MM.1S (cell line): ENCODE results near the gene JADE1.

ENCODE experiments used
- DNase-seq: peaks from one replicate; pipeline ENCODE4 v3.0.0-alpha.2; 2015
- H2AFZ ChIP-seq: fragments of 300-600 bp; sonication (generic); 2 replicates; pipeline ENCODE4 v1.6.0; 2016; ENCODE audit warnings: antibody characterized with exemption, low read length
- H3F3A ChIP-seq: fragments of 300-600 bp; sonication (generic); 2 replicates; pipeline ENCODE4 v1.6.1; 2016; ENCODE audit warnings: mild to moderate bottlenecking, antibody characterized with exemption, low read length, moderate library complexity, mixed read lengths; ENCODE audit not compliant: insufficient read depth
- H3K27ac ChIP-seq: fragments of 300-600 bp; sonication (generic); 2 replicates; pipeline ENCODE4 v1.5.1; 2016; ENCODE audit warnings: mild to moderate bottlenecking, low read length
- H3K27me3 ChIP-seq: fragments of 300-600 bp; sonication (generic); replicated peaks from 2 replicates; pipeline ENCODE4 v1.6.0; 2016; ENCODE audit warnings: low read length; ENCODE audit not compliant: insufficient read depth
- H3K36me3 ChIP-seq: fragments of 300-600 bp; sonication (generic); replicated peaks from 2 replicates; pipeline ENCODE4 v1.6.1; 2016; ENCODE audit warnings: mild to moderate bottlenecking, low read length, mixed read lengths; ENCODE audit not compliant: insufficient read depth
- H3K4me1 ChIP-seq: fragments of 300-600 bp; sonication (generic); 2 replicates; pipeline ENCODE4 v1.6.1; 2016; ENCODE audit warnings: low read length, mixed read lengths
- H3K4me2 ChIP-seq: fragments of 300-600 bp; sonication (generic); 2 replicates; pipeline ENCODE4 v1.6.0; 2016; ENCODE audit warnings: low read depth, low read length
- H3K4me3 ChIP-seq: fragments of 300-600 bp; sonication (generic); 2 replicates; pipeline ENCODE4 v1.5.1; 2016; ENCODE audit warnings: low read length, mixed read lengths
- H3K79me2 ChIP-seq: fragments of 300-600 bp; sonication (generic); 2 replicates; pipeline ENCODE4 v1.6.1; 2016; ENCODE audit warnings: mixed run types, low read length, mixed read lengths
- H3K9ac ChIP-seq: fragments of 300-600 bp; sonication (generic); 2 replicates; pipeline ENCODE4 v1.6.1; 2016; ENCODE audit warnings: low read length, mixed read lengths
- H3K9me2 ChIP-seq: fragments of 300-600 bp; sonication (generic); replicated peaks from 2 replicates; pipeline ENCODE4 v1.6.1; 2016; ENCODE audit warnings: mild to moderate bottlenecking, low read length, mixed read lengths; ENCODE audit not compliant: insufficient read depth
- H3K9me3 ChIP-seq: fragments of 300-600 bp; sonication (generic); replicated peaks from 2 replicates; pipeline ENCODE4 v1.6.1; 2016; ENCODE audit warnings: mild to moderate bottlenecking, low read length, mixed read lengths; ENCODE audit not compliant: insufficient read depth
- H4K20me1 ChIP-seq: fragments of 300-600 bp; sonication (generic); 2 replicates; pipeline ENCODE4 v1.6.1; 2016; ENCODE audit warnings: mild to moderate bottlenecking, low read length, moderate library complexity, mixed read lengths; ENCODE audit not compliant: insufficient read depth
- EZH2 ChIP-seq: fragments of 300-600 bp; sonication (generic); optimal IDR thresholded peaks from 2 replicates; pipeline ENCODE3; 2017; ENCODE audit warnings: low read depth, mild to moderate bottlenecking, antibody characterized with exemption, low read length, mixed read lengths
- EZH2phosphoT487 ChIP-seq: fragments of 300-600 bp; sonication (generic); IDR thresholded peaks from 2 replicates; pipeline ENCODE4 v1.6.1; 2018; ENCODE audit warnings: antibody characterized with exemption, low read length
- TF ChIP-seq, protein P1 (sequence below): fragments of 300-600 bp; sonication (generic); IDR thresholded peaks from 2 replicates; pipeline ENCODE4 v1.5.1; 2016; ENCODE audit warnings: antibody characterized with exemption, low read length, mixed read lengths

The JADE1 gene

GRCh38 chr4:128841402-128841801 lies 31.9 kb downstream of the JADE1 start:
- Histone ChIP-seq H3K9me2 (no peaks in the 10 kb centered on the region), H4K20me1 (peaks cover 47% of the 10 kb centered on the region), H3F3A (no peaks in the 10 kb centered on the region), H3K4me3 (no peak overlapping the region), H3K27ac (no peak overlapping the region), H3K36me3 (peaks cover 8% of the 10 kb centered on the region; the same call in 1 of the 2 replicates), H2AFZ (no peak overlapping the region), H3K9me3 (no peaks in the 10 kb centered on the region), H3K4me1 (peaks cover 12% of the 10 kb centered on the region; the same call in 1 of the 2 replicates), H3K9ac (no peak overlapping the region), H3K79me2 (peaks cover 100% of the 10 kb centered on the region), H3K27me3 (no peaks in the 10 kb centered on the region), H3K4me2 (no peak overlapping the region)
- no peak for DNase-seq
- no peak for TF ChIP-seq EZH2phosphoT487
- TF ChIP-seq, protein P1, sequence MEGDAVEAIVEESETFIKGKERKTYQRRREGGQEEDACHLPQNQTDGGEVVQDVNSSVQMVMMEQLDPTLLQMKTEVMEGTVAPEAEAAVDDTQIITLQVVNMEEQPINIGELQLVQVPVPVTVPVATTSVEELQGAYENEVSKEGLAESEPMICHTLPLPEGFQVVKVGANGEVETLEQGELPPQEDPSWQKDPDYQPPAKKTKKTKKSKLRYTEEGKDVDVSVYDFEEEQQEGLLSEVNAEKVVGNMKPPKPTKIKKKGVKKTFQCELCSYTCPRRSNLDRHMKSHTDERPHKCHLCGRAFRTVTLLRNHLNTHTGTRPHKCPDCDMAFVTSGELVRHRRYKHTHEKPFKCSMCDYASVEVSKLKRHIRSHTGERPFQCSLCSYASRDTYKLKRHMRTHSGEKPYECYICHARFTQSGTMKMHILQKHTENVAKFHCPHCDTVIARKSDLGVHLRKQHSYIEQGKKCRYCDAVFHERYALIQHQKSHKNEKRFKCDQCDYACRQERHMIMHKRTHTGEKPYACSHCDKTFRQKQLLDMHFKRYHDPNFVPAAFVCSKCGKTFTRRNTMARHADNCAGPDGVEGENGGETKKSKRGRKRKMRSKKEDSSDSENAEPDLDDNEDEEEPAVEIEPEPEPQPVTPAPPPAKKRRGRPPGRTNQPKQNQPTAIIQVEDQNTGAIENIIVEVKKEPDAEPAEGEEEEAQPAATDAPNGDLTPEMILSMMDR = no peak
- no peak for TF ChIP-seq EZH2

GRCh38 chr4:128844931-128845330 lies 35.4 kb downstream of the JADE1 start:
- H3K36me3 ChIP-seq = peaks cover 30% of the 10 kb centered on the region
- no peaks in the 10 kb centered on the region for H3K9me3 ChIP-seq
- no peak overlapping the region for H3K27ac ChIP-seq
- 0 out of 2 replicates have a peak, but pooled peaks cover under 1% of the 10 kb centered on the region for H3K4me1 ChIP-seq
- no peak for TF ChIP-seq EZH2phosphoT487
- TF ChIP-seq, protein P1 = no peak
- no peak for TF ChIP-seq EZH2
- H4K20me1 ChIP-seq = peaks cover 27% of the 10 kb centered on the region
- H3K9ac ChIP-seq = no peak overlapping the region
- no peak overlapping the region for H3K4me3 ChIP-seq
- H3K79me2 ChIP-seq = peaks cover 99% of the 10 kb centered on the region
- no peaks in the 10 kb centered on the region for H3F3A ChIP-seq
- no peak for DNase-seq
- H3K4me2 ChIP-seq = no peak overlapping the region
- H2AFZ ChIP-seq = no peak overlapping the region
- no peaks in the 10 kb centered on the region for H3K9me2 ChIP-seq
- no peaks in the 10 kb centered on the region for H3K27me3 ChIP-seq

DNA sequence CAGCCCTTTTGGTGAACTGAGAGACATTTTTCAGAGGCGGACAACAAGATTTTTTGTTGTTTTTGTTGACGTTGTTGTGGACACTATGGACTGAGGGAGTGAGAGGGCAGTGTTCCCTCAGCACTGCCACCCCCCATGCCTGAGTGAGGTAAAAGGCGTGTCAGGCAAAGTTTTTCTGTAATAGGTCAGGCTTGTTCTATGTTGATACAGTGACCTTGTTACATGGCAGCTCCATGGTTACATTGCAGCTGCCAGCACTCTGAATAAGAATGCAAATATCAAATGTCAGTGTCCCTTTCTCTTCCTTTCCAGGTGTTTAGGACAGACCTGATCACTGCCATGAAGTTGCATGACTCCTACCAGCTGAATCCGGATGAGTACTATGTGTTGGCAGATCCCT lies 36.6 kb downstream of the JADE1 start:
- no peaks in the 10 kb centered on the region for H3K4me1 ChIP-seq
- H3K4me2 ChIP-seq = no peak overlapping the region
- H3K9ac ChIP-seq = no peak overlapping the region
- H4K20me1 ChIP-seq = peaks cover 22% of the 10 kb centered on the region
- H3K79me2 ChIP-seq = peaks cover 99% of the 10 kb centered on the region
- peaks cover 30% of the 10 kb centered on the region for H3K36me3 ChIP-seq
- H3K27ac ChIP-seq = no peak overlapping the region
- no peaks in the 10 kb centered on the region for H3F3A ChIP-seq
- TF ChIP-seq EZH2 (no peak), EZH2phosphoT487 (no peak)
- TF ChIP-seq, protein P1 = no peak
- no peak overlapping the region for H2AFZ ChIP-seq
- no peak for DNase-seq
- no peaks in the 10 kb centered on the region for H3K27me3 ChIP-seq
- H3K9me3 ChIP-seq = no peaks in the 10 kb centered on the region
- H3K4me3 ChIP-seq = no peak overlapping the region
- H3K9me2 ChIP-seq = no peaks in the 10 kb centered on the region
